ENCODE data around the gene S100A6.
"Not testable (repeated sequence)": the region's sequence is repeated elsewhere in the genome, so short reads cannot be mapped to it uniquely, and the experiment has no call there.

Gene S100A6

DNA sequence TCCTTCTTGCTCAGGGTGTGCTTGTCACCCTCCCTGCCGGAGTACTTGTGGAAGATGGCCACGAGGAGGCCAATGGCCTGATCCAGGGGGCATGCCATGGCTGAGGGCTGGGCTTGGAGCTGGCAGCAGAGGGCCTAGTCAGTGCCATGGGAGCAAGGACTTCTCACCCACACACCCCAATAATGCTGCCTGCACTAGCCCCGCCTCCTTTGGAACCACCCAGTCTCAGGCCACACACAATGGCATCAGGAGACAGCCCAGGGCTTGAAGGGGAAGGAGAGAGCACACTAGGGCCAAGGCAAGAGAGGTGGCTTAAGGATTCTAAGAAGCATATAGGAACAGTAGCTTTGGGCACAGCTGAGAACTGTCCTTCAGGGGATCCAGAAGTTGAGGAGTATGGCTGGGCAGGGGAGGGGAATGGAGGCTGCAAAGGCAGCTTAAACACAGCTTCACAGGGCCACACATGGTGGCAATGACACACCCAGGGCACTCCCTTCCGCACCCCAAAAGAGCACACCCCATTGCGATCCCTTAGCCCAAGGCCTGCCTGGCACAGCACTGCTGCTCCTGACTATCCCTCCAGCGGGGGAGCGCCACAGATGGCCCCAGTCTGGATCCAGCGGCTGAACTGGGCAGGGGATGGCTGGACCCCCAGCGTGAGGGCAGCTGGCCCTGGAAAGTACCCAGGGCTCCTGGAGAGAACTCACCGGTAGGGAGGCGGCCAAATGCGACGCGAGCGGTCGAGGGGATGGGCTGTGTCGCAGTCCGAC lies at the start of gene S100A6:
Gene S100A6 (minus strand): TSS at position 750 of the 770 bp plus-strand sequence. CDS start 652 bp downstream, at position 98.
- no peaks in the 10 kb centered on the region for H3K27me3 ChIP-seq (ENCODE audit: control insufficient read depth, insufficient read depth, low read length)
- peak within 1 kb of the TSS; percentile 100 for H3K27ac ChIP-seq (ENCODE audit: low read depth, low read length)
- peaks cover 7% of the 10 kb centered on the region for H3K36me3 ChIP-seq (ENCODE audit: control insufficient read depth, insufficient read depth, low read length)
- peak within 1 kb of the TSS; percentile 99 for H3K9ac ChIP-seq (ENCODE audit: low read length)
- peaks cover 23% of the 10 kb centered on the region for H3K4me1 ChIP-seq (ENCODE audit: control insufficient read depth, insufficient read depth, low read length)
- peak within 1 kb of the TSS; percentile 96 for H3K4me3 ChIP-seq (ENCODE audit: low read length)

GRCh38 chr1:153585006-153585405 lies 49.2 kb upstream of the S100A6 start:
- Histone ChIP-seq H3K36me3 (ENCODE audit: control insufficient read depth, insufficient read depth, low read length) (no peaks in the 10 kb centered on the region), H3K27ac (ENCODE audit: low read depth, low read length) (no peak overlapping the region), H3K27me3 (ENCODE audit: control insufficient read depth, insufficient read depth, low read length) (no peaks in the 10 kb centered on the region)

GRCh38 chr1:153583976-153584375 lies 48.2 kb upstream of the S100A6 start:
- Histone ChIP-seq H3K36me3 (ENCODE audit: control insufficient read depth, insufficient read depth, low read length) (no peaks in the 10 kb centered on the region), H3K4me1 (ENCODE audit: control insufficient read depth, insufficient read depth, low read length) (no peaks in the 10 kb centered on the region), H3K4me3 (ENCODE audit: low read length) (no peak overlapping the region), H3K27ac (ENCODE audit: low read depth, low read length) (no peak overlapping the region), H3K9ac (ENCODE audit: low read length) (no peak overlapping the region), H3K27me3 (ENCODE audit: control insufficient read depth, insufficient read depth, low read length) (no peaks in the 10 kb centered on the region)

More at GRCh38 chr1:153585006-153585405, 49.2 kb upstream of the S100A6 start:
- Histone ChIP-seq H3K9ac (ENCODE audit: low read length) (no peak overlapping the region), H3K4me1 (ENCODE audit: control insufficient read depth, insufficient read depth, low read length) (no peaks in the 10 kb centered on the region), H3K4me3 (ENCODE audit: low read length) (no peak overlapping the region)

DNA sequence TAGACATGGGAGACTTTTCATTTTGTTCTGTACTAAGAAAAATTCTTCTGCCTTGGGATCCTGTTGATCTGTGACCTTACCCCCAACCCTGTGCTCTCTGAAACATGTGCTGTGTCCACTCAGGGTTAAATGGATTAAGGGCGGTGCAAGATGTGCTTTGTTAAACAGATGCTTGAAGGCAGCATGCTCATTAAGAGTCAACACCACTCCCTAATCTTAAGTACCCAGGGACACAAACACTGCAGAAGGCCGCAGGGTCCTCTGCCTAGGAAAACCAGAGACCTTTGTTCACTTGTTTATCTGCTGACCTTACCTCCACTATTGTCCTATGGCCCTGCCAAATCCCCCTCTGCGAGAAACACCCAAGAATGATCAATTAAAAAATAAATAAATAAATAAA lies 47.7 kb upstream of the S100A6 start:
- not testable (repeated sequence) for H3K27ac ChIP-seq (ENCODE audit: low read depth, low read length); H3K36me3 ChIP-seq (ENCODE audit: control insufficient read depth, insufficient read depth, low read length); H3K27me3 ChIP-seq (ENCODE audit: control insufficient read depth, insufficient read depth, low read length); H3K9ac ChIP-seq (ENCODE audit: low read length); H3K4me3 ChIP-seq (ENCODE audit: low read length); H3K4me1 ChIP-seq (ENCODE audit: control insufficient read depth, insufficient read depth, low read length)

GRCh38 chr1:153582836-153583235 lies 47.0 kb upstream of the S100A6 start:
- H3K4me3 ChIP-seq (ENCODE audit: low read length); H3K36me3 ChIP-seq (ENCODE audit: control insufficient read depth, insufficient read depth, low read length); H3K27ac ChIP-seq (ENCODE audit: low read depth, low read length); H3K27me3 ChIP-seq (ENCODE audit: control insufficient read depth, insufficient read depth, low read length); H3K9ac ChIP-seq (ENCODE audit: low read length); H3K4me1 ChIP-seq (ENCODE audit: control insufficient read depth, insufficient read depth, low read length): not testable (repeated sequence)

DNA sequence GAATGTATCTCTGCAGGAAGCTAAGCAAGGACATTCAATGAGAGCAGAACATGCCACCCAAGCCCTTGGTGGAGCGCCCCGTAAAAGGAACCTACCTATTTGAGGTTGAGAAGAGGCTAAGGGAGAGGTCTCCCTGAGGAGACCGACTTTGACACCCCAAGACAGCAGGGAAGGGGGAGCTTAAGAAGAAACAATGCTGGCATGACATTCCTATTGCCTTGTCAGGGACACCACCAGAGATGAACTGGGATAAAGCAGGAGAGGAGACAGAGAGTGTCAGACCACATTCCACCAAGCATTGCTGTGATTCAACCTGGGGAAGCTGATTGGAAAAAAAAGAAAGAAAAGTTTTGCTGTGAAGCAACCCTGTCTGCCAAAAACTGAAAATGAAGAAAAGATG lies 43.1 kb upstream of the S100A6 start:
- Histone ChIP-seq H3K4me3 (ENCODE audit: low read length) (no peak overlapping the region), H3K4me1 (ENCODE audit: control insufficient read depth, insufficient read depth, low read length) (no peaks in the 10 kb centered on the region), H3K9ac (ENCODE audit: low read length) (no peak overlapping the region), H3K27me3 (ENCODE audit: control insufficient read depth, insufficient read depth, low read length) (no peaks in the 10 kb centered on the region), H3K36me3 (ENCODE audit: control insufficient read depth, insufficient read depth, low read length) (no peaks in the 10 kb centered on the region), H3K27ac (ENCODE audit: low read depth, low read length) (no peak overlapping the region)

GRCh38 chr1:153578490-153578889 lies 42.7 kb upstream of the S100A6 start:
- no peaks in the 10 kb centered on the region for H3K4me1 ChIP-seq (ENCODE audit: control insufficient read depth, insufficient read depth, low read length)
- H3K4me3 ChIP-seq (ENCODE audit: low read length): no peak overlapping the region
- no peaks in the 10 kb centered on the region for H3K36me3 ChIP-seq (ENCODE audit: control insufficient read depth, insufficient read depth, low read length)
- no peaks in the 10 kb centered on the region for H3K27me3 ChIP-seq (ENCODE audit: control insufficient read depth, insufficient read depth, low read length)
- no peak overlapping the region for H3K27ac ChIP-seq (ENCODE audit: low read depth, low read length)
- no peak overlapping the region for H3K9ac ChIP-seq (ENCODE audit: low read length)

DNA sequence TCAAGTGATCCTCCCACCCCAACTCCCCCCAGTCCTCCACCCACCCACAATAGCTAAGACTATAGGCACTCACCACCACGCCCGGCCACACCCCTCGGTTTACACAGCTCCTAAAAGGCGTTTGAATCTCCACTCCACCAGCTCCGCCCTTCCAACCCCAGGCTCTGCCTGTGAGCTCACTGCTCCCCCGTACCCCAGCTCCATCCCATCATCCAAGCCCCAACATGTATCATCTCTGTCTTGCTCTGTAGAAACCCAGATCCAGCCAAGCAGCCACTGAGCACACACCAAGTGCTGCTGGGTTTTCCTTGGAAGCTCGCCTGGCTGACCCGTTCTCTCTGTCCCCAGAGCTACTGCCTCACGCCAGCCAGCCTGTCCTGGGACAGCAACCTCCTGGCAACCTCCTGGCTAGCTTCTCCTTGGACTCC lies 41.8 kb upstream of the S100A6 start:
- Histone ChIP-seq H3K27ac (ENCODE audit: low read depth, low read length) (no peak overlapping the region), H3K4me3 (ENCODE audit: low read length) (no peak overlapping the region), H3K4me1 (ENCODE audit: control insufficient read depth, insufficient read depth, low read length) (no peaks in the 10 kb centered on the region), H3K9ac (ENCODE audit: low read length) (no peak overlapping the region), H3K27me3 (ENCODE audit: control insufficient read depth, insufficient read depth, low read length) (no peaks in the 10 kb centered on the region), H3K36me3 (ENCODE audit: control insufficient read depth, insufficient read depth, low read length) (no peaks in the 10 kb centered on the region)

- H3K9ac ChIP-seq (ENCODE audit: low read length): no peak overlapping the region
- H3K4me3 ChIP-seq (ENCODE audit: low read length): no peak overlapping the region
- H3K27me3 ChIP-seq (ENCODE audit: control insufficient read depth, insufficient read depth, low read length): no peaks in the 10 kb centered on the region
- H3K4me1 ChIP-seq (ENCODE audit: control insufficient read depth, insufficient read depth, low read length): no peaks in the 10 kb centered on the region
- H3K27ac ChIP-seq (ENCODE audit: low read depth, low read length): no peak overlapping the region
- H3K36me3 ChIP-seq (ENCODE audit: control insufficient read depth, insufficient read depth, low read length): no peaks in the 10 kb centered on the region
Observed at GRCh38 chr1:153577138-153577537, 41.3 kb upstream of the S100A6 start.

DNA sequence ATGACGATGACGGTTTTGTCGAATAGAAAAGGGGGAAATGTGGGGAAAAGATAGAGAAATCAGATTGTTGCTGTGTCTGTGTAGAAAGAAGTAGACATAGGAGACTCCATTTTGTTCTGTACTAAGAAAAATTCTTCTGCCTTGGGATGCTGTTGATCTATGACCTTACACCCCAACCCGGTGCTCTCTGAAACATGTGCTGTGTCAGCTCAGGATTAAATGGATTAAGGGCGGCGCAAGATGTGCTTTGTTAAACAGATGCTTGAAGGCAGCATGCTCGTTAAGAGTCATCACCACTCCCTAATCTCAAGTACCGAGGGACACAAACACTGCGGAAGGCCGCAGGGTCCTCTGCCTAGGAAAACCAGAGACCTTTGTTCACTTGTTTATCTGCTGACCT lies 39.7 kb upstream of the S100A6 start:
- H3K27ac ChIP-seq (ENCODE audit: low read depth, low read length): not testable (repeated sequence)

GRCh38 chr1:153575081-153575491 lies 39.3 kb upstream of the S100A6 start:
- H3K27me3 ChIP-seq (ENCODE audit: control insufficient read depth, insufficient read depth, low read length); H3K27ac ChIP-seq (ENCODE audit: low read depth, low read length); H3K9ac ChIP-seq (ENCODE audit: low read length); H3K4me1 ChIP-seq (ENCODE audit: control insufficient read depth, insufficient read depth, low read length); H3K4me3 ChIP-seq (ENCODE audit: low read length); H3K36me3 ChIP-seq (ENCODE audit: control insufficient read depth, insufficient read depth, low read length): not testable (repeated sequence)

More for the DNA sequence above, 39.7 kb upstream of the S100A6 start:
- H3K9ac ChIP-seq (ENCODE audit: low read length); H3K36me3 ChIP-seq (ENCODE audit: control insufficient read depth, insufficient read depth, low read length); H3K27me3 ChIP-seq (ENCODE audit: control insufficient read depth, insufficient read depth, low read length); H3K4me3 ChIP-seq (ENCODE audit: low read length); H3K4me1 ChIP-seq (ENCODE audit: control insufficient read depth, insufficient read depth, low read length): not testable (repeated sequence)

DNA sequence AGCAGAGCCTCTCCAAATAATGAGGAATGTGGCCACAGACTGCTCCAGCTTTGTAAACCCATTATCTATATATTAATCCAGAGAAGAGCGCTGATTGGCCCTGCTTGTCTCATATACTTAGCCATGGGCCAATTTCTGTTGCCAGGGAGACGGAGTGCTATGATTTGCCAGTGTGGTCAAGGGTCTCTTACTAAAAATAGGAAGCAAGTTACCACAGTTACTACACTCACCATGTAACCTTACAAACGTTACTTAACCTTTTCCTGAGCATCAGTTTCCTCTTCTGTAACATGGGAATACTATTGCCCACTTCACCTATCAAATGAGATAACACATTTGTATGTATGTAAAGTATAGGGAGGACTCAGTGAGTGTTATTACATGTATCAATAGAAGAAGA lies 37.6 kb upstream of the S100A6 start:
- peaks cover 4% of the 10 kb centered on the region for H3K4me1 ChIP-seq (ENCODE audit: control insufficient read depth, insufficient read depth, low read length)
- peak overlapping the region; percentile 59 for H3K27ac ChIP-seq (ENCODE audit: low read depth, low read length)
- H3K27me3 ChIP-seq (ENCODE audit: control insufficient read depth, insufficient read depth, low read length): no peaks in the 10 kb centered on the region
- H3K9ac ChIP-seq (ENCODE audit: low read length): no peak overlapping the region
- H3K4me3 ChIP-seq (ENCODE audit: low read length): no peak overlapping the region
- H3K36me3 ChIP-seq (ENCODE audit: control insufficient read depth, insufficient read depth, low read length): no peaks in the 10 kb centered on the region

DNA sequence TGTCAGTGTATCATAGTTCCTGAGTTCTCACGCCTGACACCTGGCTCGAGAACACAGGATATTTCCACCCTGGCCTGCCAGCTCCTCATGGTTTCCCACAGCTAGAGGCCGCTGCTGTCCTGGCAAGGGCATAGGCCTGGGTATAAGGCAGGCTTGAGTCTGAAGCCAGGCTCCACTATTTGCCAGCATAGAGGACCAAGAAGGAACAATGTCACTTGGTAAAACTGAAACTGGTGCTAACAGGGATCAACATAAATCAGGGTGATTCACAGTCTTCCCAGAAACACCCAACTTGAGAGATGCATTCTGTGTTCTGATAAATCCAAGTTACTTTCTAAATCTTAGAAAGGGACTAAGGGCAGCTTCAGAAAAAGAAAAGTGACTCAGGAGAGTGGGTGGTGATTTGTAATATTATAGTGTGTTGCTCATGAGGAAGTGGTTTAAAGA lies 36.8 kb upstream of the S100A6 start:
- Histone ChIP-seq H3K9ac (ENCODE audit: low read length) (no peak overlapping the region), H3K27me3 (ENCODE audit: control insufficient read depth, insufficient read depth, low read length) (no peaks in the 10 kb centered on the region), H3K4me1 (ENCODE audit: control insufficient read depth, insufficient read depth, low read length) (peaks cover 11% of the 10 kb centered on the region), H3K36me3 (ENCODE audit: control insufficient read depth, insufficient read depth, low read length) (no peaks in the 10 kb centered on the region), H3K4me3 (ENCODE audit: low read length) (no peak overlapping the region), H3K27ac (ENCODE audit: low read depth, low read length) (peak overlapping the region; percentile 59)
